ENCODE results near the gene CCNL1. TPM values are rescaled to one million over a fixed set of nuclear protein-coding genes. Genes with fewer than 3 reads are reported as not detected.

Gene CCNL1
- total RNA-seq, 2 donors from 2014 or later, result 94.5 to 157 TPM

DNA sequence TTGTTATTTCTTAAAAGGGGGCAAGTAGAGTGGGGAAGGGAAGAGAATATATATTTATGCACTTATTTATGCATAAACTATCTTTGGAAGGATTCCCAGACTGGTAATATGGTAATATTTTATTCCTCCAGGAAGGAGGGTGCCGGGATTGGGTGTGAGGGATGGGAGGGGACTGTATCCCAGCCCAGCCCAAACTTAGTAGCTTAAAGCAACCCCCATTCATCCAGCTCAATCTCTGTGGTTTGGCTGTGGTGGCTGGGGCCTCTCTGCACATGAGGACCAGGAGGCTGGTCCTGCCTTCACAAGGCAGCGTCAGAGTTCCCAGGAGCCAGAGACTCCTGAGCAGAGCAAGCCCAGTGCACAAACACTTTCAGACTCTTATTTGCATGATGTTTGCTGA, 48.4 kb downstream of the CCNL1 start:
- Histone ChIP-seq H3K27ac (no peak overlapping the region), H3K27me3 (replicated peaks; ENCODE audit: insufficient read depth) (no peaks in the 10 kb centered on the region), H3K9me3 (no peaks in the 10 kb centered on the region), H3K4me3 (no peak overlapping the region), H3K36me3 (no peaks in the 10 kb centered on the region), H3K4me1 (replicated peaks) (no peaks in the 10 kb centered on the region)
- TF ChIP-seq, protein P1, sequence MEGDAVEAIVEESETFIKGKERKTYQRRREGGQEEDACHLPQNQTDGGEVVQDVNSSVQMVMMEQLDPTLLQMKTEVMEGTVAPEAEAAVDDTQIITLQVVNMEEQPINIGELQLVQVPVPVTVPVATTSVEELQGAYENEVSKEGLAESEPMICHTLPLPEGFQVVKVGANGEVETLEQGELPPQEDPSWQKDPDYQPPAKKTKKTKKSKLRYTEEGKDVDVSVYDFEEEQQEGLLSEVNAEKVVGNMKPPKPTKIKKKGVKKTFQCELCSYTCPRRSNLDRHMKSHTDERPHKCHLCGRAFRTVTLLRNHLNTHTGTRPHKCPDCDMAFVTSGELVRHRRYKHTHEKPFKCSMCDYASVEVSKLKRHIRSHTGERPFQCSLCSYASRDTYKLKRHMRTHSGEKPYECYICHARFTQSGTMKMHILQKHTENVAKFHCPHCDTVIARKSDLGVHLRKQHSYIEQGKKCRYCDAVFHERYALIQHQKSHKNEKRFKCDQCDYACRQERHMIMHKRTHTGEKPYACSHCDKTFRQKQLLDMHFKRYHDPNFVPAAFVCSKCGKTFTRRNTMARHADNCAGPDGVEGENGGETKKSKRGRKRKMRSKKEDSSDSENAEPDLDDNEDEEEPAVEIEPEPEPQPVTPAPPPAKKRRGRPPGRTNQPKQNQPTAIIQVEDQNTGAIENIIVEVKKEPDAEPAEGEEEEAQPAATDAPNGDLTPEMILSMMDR (IDR thresholded peaks at IDR 0.05), result no peak
- TF ChIP-seq POLR2AphosphoS5 (IDR thresholded peaks at IDR 0.05) (no peak), POLR2A (IDR thresholded peaks at IDR 0.05) (no peak)
- intact Hi-C loops (cut with DNase I), result no loop called here
- 73% methylated on average over 2 of the region's 2 CpGs for WGBS
- DNase-seq (ENCODE audit: low spot score), result no peak

DNA sequence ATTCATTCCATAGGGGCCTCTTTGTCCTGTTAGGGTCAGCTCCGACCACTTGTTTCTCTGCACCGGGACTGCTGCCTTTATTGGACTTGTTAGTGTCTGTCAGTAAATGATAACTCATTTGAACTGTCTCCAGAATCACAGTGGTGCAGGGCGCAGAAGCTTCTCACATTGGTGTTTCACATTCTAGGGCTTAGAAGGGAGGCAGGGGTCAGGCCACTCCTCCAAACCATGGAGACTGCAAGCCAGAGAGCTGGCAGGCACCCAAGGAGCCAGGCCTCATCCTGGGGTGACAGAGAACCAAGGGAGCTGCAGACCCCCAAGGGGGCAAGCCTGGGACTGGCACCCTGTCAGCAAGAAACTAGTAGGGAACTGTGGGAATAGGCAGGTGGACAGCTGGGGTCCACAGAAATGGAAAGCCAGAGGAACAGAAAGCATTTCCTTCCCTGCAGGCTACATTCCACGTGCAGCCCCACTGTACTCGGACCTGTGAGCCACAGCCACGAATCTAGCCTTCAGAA, 49.1 kb downstream of the CCNL1 start:
- 59% methylated on average over 6 of the region's 6 CpGs for WGBS
- intact Hi-C loops (cut with DNase I), result no loop called here
- no peaks in the 10 kb centered on the region for H3K36me3 ChIP-seq
- H3K4me3 ChIP-seq, result no peak overlapping the region
- H3K27ac ChIP-seq, result no peak overlapping the region
- DNase-seq (ENCODE audit: low spot score), result no peak
- H3K4me1 ChIP-seq (replicated peaks), result no peaks in the 10 kb centered on the region
- H3K9me3 ChIP-seq, result no peaks in the 10 kb centered on the region
- TF ChIP-seq, protein P1 (IDR thresholded peaks at IDR 0.05), result no peak
- TF ChIP-seq POLR2AphosphoS5 (IDR thresholded peaks at IDR 0.05) (no peak), POLR2A (IDR thresholded peaks at IDR 0.05) (no peak)
- H3K27me3 ChIP-seq (replicated peaks; ENCODE audit: insufficient read depth), result no peaks in the 10 kb centered on the region

DNA sequence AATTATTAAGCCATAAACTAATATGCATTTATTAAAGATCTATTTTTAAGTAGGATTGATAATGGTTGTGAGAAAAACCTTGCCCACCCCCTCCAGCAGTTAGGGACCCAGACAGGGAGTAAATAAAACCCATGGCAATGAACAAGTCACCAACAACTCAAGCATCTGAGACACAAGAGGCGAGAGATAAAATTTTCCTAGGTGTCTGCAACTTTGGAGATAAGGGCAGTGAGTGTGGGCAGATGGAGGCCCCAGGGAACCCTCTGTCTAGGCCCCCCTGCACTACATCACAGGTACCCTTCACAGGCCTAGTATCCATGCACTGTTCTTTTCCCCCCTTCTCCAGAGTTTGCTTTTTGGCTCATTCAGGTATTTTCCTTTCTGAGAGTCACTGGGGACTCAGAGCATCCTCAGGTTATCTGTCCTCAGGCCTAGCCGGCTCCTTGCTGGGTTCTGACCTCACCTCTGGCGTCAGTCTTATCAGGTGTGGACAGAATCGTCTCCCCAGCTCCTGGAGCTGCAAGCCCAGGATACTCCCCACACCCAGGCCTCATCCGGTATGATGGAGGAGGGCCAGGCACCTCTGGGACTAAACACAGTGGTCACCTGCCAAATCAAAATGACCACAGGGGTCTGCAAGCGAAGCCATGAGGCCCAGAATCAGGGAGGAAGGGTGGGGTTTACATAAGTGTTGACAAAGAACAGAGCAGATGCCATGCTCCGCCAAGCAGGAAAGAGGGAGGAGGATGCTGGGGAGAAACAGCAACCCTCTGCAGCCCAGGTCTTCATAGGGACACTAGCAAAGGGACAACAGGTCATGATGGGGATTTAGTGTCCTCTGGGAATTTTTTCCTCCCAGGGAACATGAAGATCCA, 50.4 kb downstream of the CCNL1 start:
- intact Hi-C loops (cut with DNase I), result no loop called here
- 85% methylated on average over 7 of the region's 7 CpGs for WGBS

DNA sequence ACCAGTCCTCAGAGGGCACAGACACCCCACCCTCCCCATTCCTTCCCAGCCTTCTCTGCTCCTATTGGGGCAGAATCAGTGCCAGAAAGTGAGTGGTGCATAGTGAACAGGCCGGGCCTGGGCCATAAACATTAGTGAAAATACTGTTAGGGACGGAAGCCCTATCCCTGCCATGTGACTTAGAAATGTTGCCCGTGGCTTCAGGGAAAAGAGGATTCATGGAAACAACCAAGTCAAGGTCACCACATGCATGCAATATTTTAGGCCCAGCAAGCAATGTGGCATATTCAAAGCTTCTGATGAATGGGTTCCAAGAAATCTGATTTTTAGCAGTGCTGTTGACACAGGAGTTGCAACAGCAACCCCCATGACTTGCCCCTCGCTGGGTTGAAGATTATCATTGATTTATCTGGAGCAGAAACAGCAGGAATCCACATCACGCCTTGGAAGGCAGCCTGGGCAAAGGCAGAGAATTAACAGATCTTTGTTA, 52.3 kb downstream of the CCNL1 start:
- intact Hi-C loops (cut with DNase I), result no loop called here

More for the DNA sequence above, 50.4 kb downstream of the CCNL1 start:
- no peaks in the 10 kb centered on the region for H3K9me3 ChIP-seq
- no peak for DNase-seq (ENCODE audit: low spot score)
- H3K4me1 ChIP-seq (replicated peaks), result no peaks in the 10 kb centered on the region
- H3K27ac ChIP-seq, result no peak overlapping the region
- TF ChIP-seq, protein P1 (IDR thresholded peaks at IDR 0.05), result no peak
- no peak for TF ChIP-seq POLR2A (IDR thresholded peaks at IDR 0.05)
- no peak for TF ChIP-seq POLR2AphosphoS5 (IDR thresholded peaks at IDR 0.05)
- H3K36me3 ChIP-seq, result no peaks in the 10 kb centered on the region
- no peak overlapping the region for H3K4me3 ChIP-seq
- no peaks in the 10 kb centered on the region for H3K27me3 ChIP-seq (replicated peaks; ENCODE audit: insufficient read depth)

More for the DNA sequence above, 52.3 kb downstream of the CCNL1 start:
- DNase-seq (ENCODE audit: low spot score), result no peak
- no peaks in the 10 kb centered on the region for H3K9me3 ChIP-seq
- no peaks in the 10 kb centered on the region for H3K4me1 ChIP-seq (replicated peaks)
- H3K36me3 ChIP-seq, result no peaks in the 10 kb centered on the region
- no peak overlapping the region for H3K4me3 ChIP-seq
- H3K27ac ChIP-seq, result no peak overlapping the region
- H3K27me3 ChIP-seq (replicated peaks; ENCODE audit: insufficient read depth), result no peaks in the 10 kb centered on the region
- WGBS, result 55% methylated on average over 5 of the region's 5 CpGs
- no peak for TF ChIP-seq POLR2AphosphoS5 (IDR thresholded peaks at IDR 0.05)
- TF ChIP-seq, protein P1 (IDR thresholded peaks at IDR 0.05), result no peak
- TF ChIP-seq POLR2A (IDR thresholded peaks at IDR 0.05), result no peak
